Measurements from ENCODE around the gene CD80.

DNA sequence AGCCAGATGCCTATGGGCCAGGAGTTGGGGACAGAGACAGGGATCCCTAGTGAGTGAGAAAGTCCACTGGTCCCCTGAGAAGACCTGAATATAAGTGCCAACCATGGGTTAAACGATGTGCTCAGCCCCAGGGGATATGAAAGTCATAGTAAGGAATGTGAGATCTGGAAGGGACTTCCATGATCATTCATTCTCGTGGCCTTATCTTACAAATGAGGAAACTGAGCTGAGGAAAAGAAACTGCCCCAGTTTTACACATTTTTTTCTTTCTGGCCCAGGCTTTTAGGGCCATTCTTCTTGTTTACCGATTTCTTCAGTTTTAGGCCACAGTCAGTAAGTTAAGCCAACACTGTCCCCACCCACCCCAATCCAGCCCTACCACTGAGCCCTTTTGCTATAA lies 11.1 kb downstream of the CD80 start:
- TF ChIP-seq POLR2AphosphoS5 (IDR thresholded peaks at IDR 0.05; ENCODE audit: low read depth, low read length) (no peak), POU2F2 (IDR thresholded peaks at IDR 0.05; ENCODE audit: low read depth, low read length) (no peak), POLR2A (IDR thresholded peaks at IDR 0.05; ENCODE audit: low read depth, low read length) (no peak), TAF1 (IDR thresholded peaks at IDR 0.05; ENCODE audit: low read depth, low read length) (no peak), PAX5 (IDR thresholded peaks at IDR 0.05; ENCODE audit: insufficient read depth, low read length, severe bottlenecking) (no peak)
